Measurements from ENCODE around the gene SERINC1. TPM values are rescaled to one million over a fixed set of nuclear protein-coding genes. Genes with fewer than 3 reads are reported as not detected.
"Not testable (repeated sequence)": the region's sequence is repeated elsewhere in the genome, so short reads cannot be mapped to it uniquely, and the experiment has no call there.

The SERINC1 gene
- polyA plus RNA-seq, 3 donors from 2014 or later = 89.0 to 177 (median 131) TPM

DNA sequence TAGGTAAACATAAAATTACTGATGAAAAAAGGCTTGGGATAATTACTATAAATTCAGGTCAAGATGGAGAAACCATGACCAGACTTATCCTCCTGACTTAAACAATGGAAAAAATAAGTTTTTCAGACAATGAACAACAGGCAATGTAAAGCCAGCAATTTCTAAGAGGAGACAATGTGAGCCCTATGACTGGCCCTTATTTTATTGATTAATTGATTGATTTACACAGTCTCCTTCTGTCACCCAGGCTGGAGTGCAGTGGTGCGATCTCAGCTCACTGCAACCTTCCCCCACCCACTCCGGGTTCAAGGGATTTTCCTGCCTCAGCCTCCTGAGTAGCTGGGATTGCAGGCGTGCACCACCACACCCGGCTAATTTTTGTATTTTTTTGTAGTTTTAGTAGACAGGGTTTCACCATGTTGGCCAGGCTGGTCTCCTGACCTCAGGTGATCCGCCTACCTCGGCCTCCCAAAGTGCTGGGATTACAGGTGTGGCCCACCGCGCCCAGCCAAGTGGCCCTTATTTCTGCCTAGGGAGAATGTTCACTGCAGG is 11.7 kb downstream of the SERINC1 start:
- H3K4me1 Mint-ChIP-seq = peaks cover 82 to 98% of the 10 kb centered on the region in 2 donors
- not testable (repeated sequence) for H3K9me3 Mint-ChIP-seq; DNase-seq; H3K27me3 Mint-ChIP-seq (ENCODE audit: low read depth in 3 of 3)
- H3K4me3 Mint-ChIP-seq = peak overlapping the region in 2 of 5 donors; percentile 3 to 56
- H3K27ac Mint-ChIP-seq = peak overlapping the region in 2 of 6 donors; percentile 27 to 63
- peaks cover 0 to 25% (median 2%) of the 10 kb centered on the region in 3 donors for H3K36me3 Mint-ChIP-seq

DNA sequence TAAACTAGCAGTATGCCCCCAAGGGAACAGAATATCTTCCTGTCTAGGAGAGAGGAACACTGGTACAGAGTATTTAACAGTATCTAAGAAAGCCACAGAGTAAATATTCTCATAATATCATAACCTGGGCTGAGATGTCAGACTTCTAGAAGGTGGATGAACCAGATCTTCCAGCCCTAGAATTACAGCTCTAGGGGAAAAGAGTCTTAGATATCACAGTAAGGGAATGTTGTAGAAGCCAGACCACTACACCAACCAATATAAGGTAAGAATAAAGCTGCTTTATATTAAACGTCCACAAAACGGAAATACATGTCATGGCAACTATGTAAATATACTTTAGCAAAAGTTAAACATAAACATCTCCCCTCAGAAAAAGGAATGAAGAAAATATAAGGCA is 12.4 kb downstream of the SERINC1 start:
- H3K9me3 Mint-ChIP-seq = no peaks in the 10 kb centered on the region
- H3K36me3 Mint-ChIP-seq = peaks cover 0 to 32% (median 6%) of the 10 kb centered on the region in 3 donors
- peak overlapping the region in 4 of 5 donors; percentile 15 to 48 (median 35) for H3K4me3 Mint-ChIP-seq
- no peaks in the 10 kb centered on the region for H3K27me3 Mint-ChIP-seq (ENCODE audit: low read depth in 3 of 3)
- DNase-seq = no peak
- H3K4me1 Mint-ChIP-seq = peaks cover 77 to 98% of the 10 kb centered on the region in 2 donors
- peak overlapping the region in 5 of 6 donors; percentile 20 to 63 (median 27) for H3K27ac Mint-ChIP-seq

- Mint-ChIP-seq H3K27ac (peak overlapping the region in 3 of 6 donors; percentile 23 to 78 (median 27)), H3K4me1 (peaks cover 65 to 90% of the 10 kb centered on the region in 2 donors), H3K4me3 (peak overlapping the region in 2 of 5 donors; percentile 18 to 46), H3K36me3 (peaks cover 4 to 37% (median 6%) of the 10 kb centered on the region in 3 donors), H3K9me3 (no peaks in the 10 kb centered on the region), H3K27me3 (ENCODE audit: low read depth in 3 of 3) (no peaks in the 10 kb centered on the region)
- no peak for DNase-seq
Measured at GRCh38 chr6:122458087-122458486, 13.5 kb downstream of the SERINC1 start.

DNA sequence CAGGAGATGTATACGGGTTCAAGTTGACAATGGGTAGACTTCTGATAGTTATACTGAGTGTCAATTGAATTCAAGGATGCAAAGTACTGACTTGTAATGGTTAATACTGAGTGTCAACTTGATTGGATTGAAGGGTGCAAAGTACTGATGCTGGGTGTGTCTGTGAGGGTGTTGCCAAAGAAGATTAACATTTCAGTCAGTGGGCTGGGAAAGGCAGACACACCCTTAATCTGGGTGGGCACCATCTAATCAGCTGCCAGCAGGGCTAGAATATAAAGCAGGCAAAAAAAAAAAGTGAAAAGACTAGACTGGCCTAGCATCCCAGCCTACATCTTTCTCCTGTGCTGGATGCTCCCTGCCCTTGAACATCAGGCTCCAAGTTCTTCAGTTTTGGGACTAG is 16.5 kb downstream of the SERINC1 start:
- H3K9me3 Mint-ChIP-seq; H3K27me3 Mint-ChIP-seq (ENCODE audit: low read depth in 3 of 3); H3K4me3 Mint-ChIP-seq; DNase-seq: not testable (repeated sequence)
- peaks cover 7 to 47% (median 16%) of the 10 kb centered on the region in 3 donors for H3K36me3 Mint-ChIP-seq
- peak overlapping the region in 2 of 6 donors; percentile 4 to 39 for H3K27ac Mint-ChIP-seq
- peaks cover 37 to 66% of the 10 kb centered on the region in 2 donors for H3K4me1 Mint-ChIP-seq

- peaks cover 0 to 3% (median 0%) of the 10 kb centered on the region in 3 donors for H3K27me3 Mint-ChIP-seq (ENCODE audit: low read depth in 3 of 3)
- no peak for DNase-seq
- H3K36me3 Mint-ChIP-seq = peaks cover 7 to 48% (median 17%) of the 10 kb centered on the region in 3 donors
- H3K4me3 Mint-ChIP-seq = no peak overlapping the region
- H3K27ac Mint-ChIP-seq = peak overlapping the region in 2 of 6 donors; percentile 4 to 39
- peaks cover 33 to 62% of the 10 kb centered on the region in 2 donors for H3K4me1 Mint-ChIP-seq
- no peaks in the 10 kb centered on the region for H3K9me3 Mint-ChIP-seq
Measured at GRCh38 chr6:122454673-122455072, 16.9 kb downstream of the SERINC1 start.

DNA sequence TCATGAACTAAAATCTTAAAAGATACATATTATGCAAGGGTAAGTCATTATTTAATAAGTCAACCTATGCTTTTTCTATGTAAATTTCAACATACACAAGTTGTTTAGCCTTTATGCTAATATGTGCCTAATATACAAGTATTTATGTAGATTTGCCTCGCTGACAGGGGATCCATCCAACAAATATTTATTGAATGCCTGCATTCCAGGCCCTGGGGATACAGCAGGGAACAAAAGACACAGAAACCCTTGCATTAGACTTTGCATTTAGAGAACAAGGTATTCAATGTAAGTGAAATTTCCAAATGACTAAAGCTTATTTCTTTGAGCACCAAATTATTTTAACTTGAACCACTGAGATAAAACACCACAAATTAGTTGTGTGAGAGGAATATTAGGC is 19.1 kb downstream of the SERINC1 start:
- H3K9me3 Mint-ChIP-seq = no peaks in the 10 kb centered on the region
- peaks cover 13 to 45% of the 10 kb centered on the region in 2 donors for H3K4me1 Mint-ChIP-seq
- no peak for DNase-seq
- H3K27me3 Mint-ChIP-seq (ENCODE audit: low read depth in 3 of 3) = peaks cover 0 to 3% (median 0%) of the 10 kb centered on the region in 3 donors
- no peak overlapping the region for H3K27ac Mint-ChIP-seq
- H3K4me3 Mint-ChIP-seq = no peak overlapping the region
- peaks cover 12 to 54% (median 21%) of the 10 kb centered on the region in 3 donors for H3K36me3 Mint-ChIP-seq

DNA sequence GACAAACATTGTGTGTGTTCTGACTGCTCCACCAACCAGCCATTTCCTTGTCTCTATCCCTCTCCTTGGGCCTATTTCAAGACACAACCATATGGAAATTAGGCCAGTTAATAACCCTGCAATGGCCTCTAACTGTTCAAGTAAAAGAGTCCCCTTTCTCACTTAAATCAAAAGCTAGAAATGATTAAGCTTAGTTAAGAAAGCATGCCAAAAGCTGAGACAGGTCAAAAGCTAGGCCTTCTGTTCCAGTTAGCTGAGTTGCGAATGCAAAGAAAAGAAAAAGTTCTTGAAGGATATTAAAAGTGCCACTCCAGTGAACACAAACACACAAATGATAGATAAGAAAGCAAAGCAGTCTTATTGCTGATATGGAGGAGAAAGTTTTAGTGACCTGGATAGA is 22.5 kb downstream of the SERINC1 start:
- no peak for DNase-seq
- H3K27me3 Mint-ChIP-seq (ENCODE audit: low read depth in 3 of 3) = peaks cover 0 to 4% (median 0%) of the 10 kb centered on the region in 3 donors
- no peak overlapping the region for H3K4me3 Mint-ChIP-seq

DNA sequence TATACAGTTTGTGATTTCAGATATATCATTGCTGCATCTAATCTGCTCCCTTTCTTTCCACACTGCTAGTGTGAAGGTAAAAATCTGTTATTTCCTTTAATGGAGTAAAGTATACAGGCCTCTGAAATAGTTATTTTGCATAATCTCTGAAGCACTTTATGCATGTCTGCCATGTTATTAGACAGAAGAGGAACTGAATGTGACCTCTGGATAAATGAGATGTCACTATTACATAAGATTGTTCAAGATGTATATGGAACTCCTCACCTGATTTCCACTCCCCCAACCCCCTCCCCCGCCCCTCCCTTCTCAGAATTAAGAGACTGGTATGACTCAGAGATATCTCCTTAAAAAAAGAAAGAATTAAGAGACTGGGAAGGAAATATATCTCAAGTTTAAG is 26.3 kb downstream of the SERINC1 start:
- H3K36me3 Mint-ChIP-seq = peaks cover 10 to 47% (median 34%) of the 10 kb centered on the region in 3 donors
- peak overlapping the region in 1 of 6 donors; percentile 36 for H3K27ac Mint-ChIP-seq
- no peaks in the 10 kb centered on the region for H3K9me3 Mint-ChIP-seq
- peaks cover 0 to 2% (median 0%) of the 10 kb centered on the region in 3 donors for H3K27me3 Mint-ChIP-seq (ENCODE audit: low read depth in 3 of 3)
- no peak overlapping the region for H3K4me3 Mint-ChIP-seq
- no peak for DNase-seq
- peaks cover 2 to 31% of the 10 kb centered on the region in 2 donors for H3K4me1 Mint-ChIP-seq

More for the DNA sequence above, 22.5 kb downstream of the SERINC1 start:
- Mint-ChIP-seq H3K27ac (peak overlapping the region in 2 of 6 donors; percentile 14 to 35), H3K9me3 (no peaks in the 10 kb centered on the region), H3K36me3 (peaks cover 17 to 51% (median 33%) of the 10 kb centered on the region in 3 donors), H3K4me1 (peaks cover 2 to 31% of the 10 kb centered on the region in 2 donors)

DNA sequence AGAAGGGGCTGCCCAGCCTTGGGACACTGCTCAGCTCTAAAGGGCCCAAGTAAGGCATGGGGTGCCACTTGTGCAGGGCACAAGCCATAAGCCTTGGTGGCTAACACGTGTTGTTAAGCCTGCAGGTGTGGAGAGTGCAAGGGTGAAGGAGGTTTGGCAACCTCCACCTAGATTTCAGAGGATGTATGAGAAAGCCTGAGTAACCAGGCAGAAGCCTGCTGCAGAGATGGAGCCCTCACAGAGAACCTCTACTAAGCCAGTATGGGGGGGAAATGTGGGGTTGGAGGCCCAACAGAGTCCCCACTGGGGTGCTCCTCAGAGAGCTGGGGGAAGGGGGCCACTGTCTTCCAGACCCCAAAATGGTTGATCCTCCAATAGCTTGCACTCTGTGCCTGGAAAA is 32.6 kb downstream of the SERINC1 start:
- Mint-ChIP-seq H3K27me3 (ENCODE audit: low read depth in 3 of 3) (no peaks in the 10 kb centered on the region), H3K27ac (peak overlapping the region in 2 of 6 donors; percentile 34 to 45)

GRCh38 chr6:122432816-122433215 is 38.8 kb downstream of the SERINC1 start:
- H3K27ac Mint-ChIP-seq = no peak overlapping the region
- H3K9me3 Mint-ChIP-seq = no peaks in the 10 kb centered on the region
- H3K4me3 Mint-ChIP-seq = no peak overlapping the region
- DNase-seq = no peak
- no peaks in the 10 kb centered on the region for H3K27me3 Mint-ChIP-seq (ENCODE audit: low read depth in 3 of 3)
- peaks cover 0 to 17% of the 10 kb centered on the region in 2 donors for H3K4me1 Mint-ChIP-seq
- H3K36me3 Mint-ChIP-seq = peaks cover 23 to 40% (median 29%) of the 10 kb centered on the region in 3 donors

More for the DNA sequence above, 32.6 kb downstream of the SERINC1 start:
- peaks cover 5 to 37% of the 10 kb centered on the region in 2 donors for H3K4me1 Mint-ChIP-seq
- no peak overlapping the region for H3K4me3 Mint-ChIP-seq
- H3K36me3 Mint-ChIP-seq = peaks cover 42 to 57% (median 51%) of the 10 kb centered on the region in 3 donors
- H3K9me3 Mint-ChIP-seq = no peaks in the 10 kb centered on the region
- no peak for DNase-seq

- no peak overlapping the region for H3K4me3 Mint-ChIP-seq
- peaks cover 19 to 38% (median 21%) of the 10 kb centered on the region in 3 donors for H3K36me3 Mint-ChIP-seq
- no peak overlapping the region for H3K27ac Mint-ChIP-seq
- no peaks in the 10 kb centered on the region for H3K27me3 Mint-ChIP-seq (ENCODE audit: low read depth in 3 of 3)
- H3K9me3 Mint-ChIP-seq = no peaks in the 10 kb centered on the region
- DNase-seq = no peak
- peaks cover 0 to 7% of the 10 kb centered on the region in 2 donors for H3K4me1 Mint-ChIP-seq
Measured at GRCh38 chr6:122431780-122432179, 39.8 kb downstream of the SERINC1 start.

DNA sequence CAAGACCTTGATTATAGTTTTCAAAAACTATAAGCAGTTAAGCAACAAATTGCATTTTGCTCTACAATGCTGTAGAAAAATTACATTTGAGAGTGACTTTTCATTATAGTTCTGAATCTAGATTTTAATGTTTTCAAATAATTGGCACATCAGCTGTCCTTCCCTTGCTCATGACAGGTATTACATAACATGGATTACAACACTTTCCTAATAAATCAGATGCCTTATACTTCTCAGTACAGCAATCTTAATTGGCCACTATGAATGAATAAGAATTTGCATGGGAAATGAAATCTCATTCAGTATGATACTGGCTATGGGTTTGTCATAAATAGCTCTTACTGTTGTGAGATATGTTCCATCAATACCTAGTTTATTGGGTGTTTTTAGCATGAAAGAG is 42.3 kb downstream of the SERINC1 start:
- no peak overlapping the region for H3K27ac Mint-ChIP-seq
- H3K4me3 Mint-ChIP-seq = no peak overlapping the region
- H3K4me1 Mint-ChIP-seq = no peaks in the 10 kb centered on the region
- no peaks in the 10 kb centered on the region for H3K27me3 Mint-ChIP-seq (ENCODE audit: low read depth in 3 of 3)
- H3K9me3 Mint-ChIP-seq = no peaks in the 10 kb centered on the region
- H3K36me3 Mint-ChIP-seq = peaks cover 19 to 48% (median 28%) of the 10 kb centered on the region in 3 donors
- no peak for DNase-seq

GRCh38 chr6:122428781-122429180 is 42.8 kb downstream of the SERINC1 start:
- Mint-ChIP-seq H3K27me3 (ENCODE audit: low read depth in 3 of 3) (no peaks in the 10 kb centered on the region), H3K4me1 (no peaks in the 10 kb centered on the region), H3K9me3 (no peaks in the 10 kb centered on the region), H3K36me3 (peaks cover 22 to 52% (median 30%) of the 10 kb centered on the region in 3 donors), H3K27ac (no peak overlapping the region), H3K4me3 (no peak overlapping the region)
- no peak for DNase-seq

- Mint-ChIP-seq H3K27me3 (ENCODE audit: low read depth in 3 of 3) (no peaks in the 10 kb centered on the region), H3K36me3 (peaks cover 23 to 54% (median 37%) of the 10 kb centered on the region in 3 donors), H3K4me1 (no peaks in the 10 kb centered on the region), H3K9me3 (no peaks in the 10 kb centered on the region), H3K4me3 (no peak overlapping the region), H3K27ac (no peak overlapping the region)
- no peak for DNase-seq
Measured at GRCh38 chr6:122426597-122426996, 45.0 kb downstream of the SERINC1 start.

Measured in immature natural killer cell (primary cell).